GM18951 (cell line): ENCODE data around the gene MCCC2.
"Not testable (repeated sequence)": the region's sequence is repeated elsewhere in the genome, so short reads cannot be mapped to it uniquely, and the experiment has no call there.

Source experiments
- POLR2A ChIP-seq: IDR thresholded peaks from 4 replicates; pipeline ENCODE4 v1.6.1; 2011; ENCODE audit warnings: mild to moderate bottlenecking; ENCODE audit not compliant: insufficient read length, insufficient read depth; ENCODE audit errors: extremely low read depth
- in situ Hi-C: fragments of 300-500 bp; cut with MboI; formaldehyde crosslinking; loops from one replicate; pipeline ENCODE4 v1.12.0; 2022; ENCODE audit warnings: low sequenced_read_pairs, mixed read lengths, inconsistent platforms; ENCODE audit not compliant: unreplicated experiment

MCCC2 gene

DNA sequence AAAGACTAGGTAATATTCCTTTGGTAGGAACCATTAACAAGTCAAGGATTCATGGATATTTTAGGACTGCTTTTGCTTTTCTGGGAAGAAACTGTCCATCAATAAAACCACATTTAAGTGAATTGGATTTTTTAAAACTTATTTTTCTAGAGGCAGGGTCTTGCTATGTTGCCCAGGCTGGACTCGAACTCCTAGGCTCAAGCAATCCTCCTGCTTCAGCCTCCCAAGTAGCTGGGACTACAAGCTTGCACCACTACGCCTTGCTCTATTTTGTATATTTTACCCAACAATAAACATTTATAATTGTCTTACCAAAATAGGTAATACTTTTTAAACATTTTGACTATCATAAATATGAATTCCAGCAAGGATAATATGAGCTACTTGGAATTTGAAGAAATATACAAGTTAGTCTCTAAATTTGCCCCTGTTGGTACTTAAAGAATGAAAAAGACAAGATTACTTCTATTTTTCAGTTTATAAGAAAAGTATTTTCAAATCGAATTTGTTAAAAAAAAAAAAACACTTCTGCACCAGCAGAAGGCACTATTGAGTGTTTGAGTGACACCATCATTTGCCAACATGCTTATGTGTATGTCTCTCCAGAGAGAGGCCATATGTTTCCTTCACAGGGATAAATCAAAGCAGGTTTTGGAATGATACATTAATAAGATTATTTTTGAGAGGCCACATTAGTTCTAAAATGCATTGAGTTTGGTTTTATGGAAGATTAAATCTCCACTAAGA lies 71.9 kb downstream of the MCCC2 start:
- no peak for TF ChIP-seq POLR2A
- in situ Hi-C loops, result no loop called here

GRCh38 chr5:71662381-71662780 lies 75.2 kb downstream of the MCCC2 start:
- no peak for TF ChIP-seq POLR2A
- in situ Hi-C loops, result no loop called here

DNA sequence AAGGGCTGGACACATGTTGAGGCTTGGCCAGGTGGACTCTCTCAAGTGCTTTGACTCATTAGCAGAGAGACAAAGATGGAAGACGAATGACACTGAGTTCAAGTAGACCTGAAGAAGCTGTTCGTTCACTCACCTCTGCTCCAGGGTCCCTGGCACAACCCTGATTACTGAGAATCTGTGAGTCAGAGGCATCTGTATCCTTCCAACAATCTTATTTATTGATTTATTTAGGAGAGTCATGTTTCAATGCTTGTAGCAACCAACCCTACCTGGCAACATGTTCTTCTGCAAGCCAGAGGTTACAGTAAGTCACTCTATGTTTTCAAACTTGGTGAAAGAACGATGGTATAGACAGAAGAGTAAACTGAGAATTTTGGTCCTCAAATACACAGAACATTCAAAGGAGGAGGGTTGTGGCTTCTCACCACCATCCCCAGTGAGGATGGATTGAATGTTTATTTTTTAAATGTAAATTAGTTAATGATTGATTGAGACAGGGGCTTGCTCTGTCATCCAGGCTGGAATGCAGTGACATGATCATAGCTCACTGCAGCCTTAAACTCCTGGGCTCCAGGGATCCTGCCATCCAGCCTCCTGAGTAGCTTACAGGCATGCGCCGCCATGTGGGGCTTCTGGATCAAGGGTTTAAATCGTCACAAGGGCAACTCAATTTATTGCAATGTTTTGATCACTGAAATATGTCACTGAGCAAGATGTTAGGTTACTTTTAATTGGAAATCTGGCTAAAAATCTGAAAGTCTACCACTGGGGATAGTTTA lies 76.2 kb downstream of the MCCC2 start:
- in situ Hi-C loops, result no loop called here
- TF ChIP-seq POLR2A, result no peak

- in situ Hi-C loops, result not testable (repeated sequence)
Observed at GRCh38 chr5:71664615-71665014, 77.5 kb downstream of the MCCC2 start.

DNA sequence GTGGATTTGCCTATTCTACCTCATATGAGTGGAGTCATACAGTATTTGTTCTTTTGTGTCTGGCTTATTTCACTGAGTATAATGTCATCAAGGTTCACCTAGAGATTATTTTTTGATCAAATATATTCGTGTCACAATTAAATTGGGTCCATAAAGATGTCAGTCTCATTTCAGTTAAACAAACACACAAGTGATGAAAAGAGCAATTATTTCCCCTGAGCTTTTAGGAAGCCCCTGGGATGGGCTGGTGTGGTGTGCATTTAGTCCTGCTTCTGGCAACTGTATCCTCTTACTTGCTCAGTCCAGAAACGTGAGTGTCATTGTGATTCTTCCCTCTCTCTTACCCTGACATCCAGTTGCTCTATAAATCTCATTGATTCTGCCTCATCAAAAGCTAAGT lies 79.2 kb downstream of the MCCC2 start:
- TF ChIP-seq POLR2A, result no peak
- in situ Hi-C loops, result no loop called here

GRCh38 chr5:71677977-71678376 lies 90.8 kb downstream of the MCCC2 start:
- in situ Hi-C loops, result no loop called here

DNA sequence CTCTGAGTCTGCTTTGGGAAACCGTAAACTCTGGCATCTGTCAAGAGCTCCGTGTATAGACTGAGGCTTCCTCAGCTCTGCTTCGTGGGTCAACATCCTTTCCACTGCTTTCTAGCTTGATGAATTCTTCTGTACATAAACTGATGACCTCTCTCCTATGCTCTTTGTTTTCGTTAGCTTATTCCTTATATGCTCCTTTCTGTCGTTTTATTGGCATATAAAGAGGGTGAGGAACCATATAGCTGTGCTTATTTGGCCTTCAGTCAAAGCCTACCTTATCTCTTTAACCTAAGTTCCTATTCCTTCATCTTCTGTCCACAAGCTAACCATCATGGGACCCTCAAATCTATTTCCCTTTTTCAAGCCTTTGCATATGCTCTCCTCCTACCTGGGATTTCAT lies 92.6 kb downstream of the MCCC2 start:
- TF ChIP-seq POLR2A, result no peak
- in situ Hi-C loops, result no loop called here

More at GRCh38 chr5:71677977-71678376, 90.8 kb downstream of the MCCC2 start:
- no peak for TF ChIP-seq POLR2A

GRCh38 chr5:71680510-71680909 lies 93.4 kb downstream of the MCCC2 start:
- no peak for TF ChIP-seq POLR2A
- in situ Hi-C loops, result no loop called here

DNA sequence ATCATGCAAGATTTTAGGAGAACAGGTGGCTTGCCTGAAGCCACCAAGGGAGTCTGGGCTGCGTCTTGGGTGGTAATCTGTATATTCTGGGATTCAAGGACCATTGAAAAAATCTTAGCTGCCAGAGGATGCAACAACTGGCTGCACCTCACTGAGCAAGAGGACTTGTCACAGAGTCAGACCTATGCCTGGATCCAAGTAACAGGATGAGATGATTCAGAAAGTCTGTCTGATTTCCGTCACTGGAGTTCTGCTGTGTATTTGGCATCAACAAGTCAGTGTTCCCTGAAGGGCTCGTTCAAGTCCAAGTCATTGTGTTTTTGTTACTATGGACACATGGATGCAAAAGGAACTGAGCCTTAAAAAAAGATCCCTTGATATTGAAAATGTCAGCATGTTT lies 94.2 kb downstream of the MCCC2 start:
- in situ Hi-C loops, result no loop called here
- TF ChIP-seq POLR2A, result no peak

DNA sequence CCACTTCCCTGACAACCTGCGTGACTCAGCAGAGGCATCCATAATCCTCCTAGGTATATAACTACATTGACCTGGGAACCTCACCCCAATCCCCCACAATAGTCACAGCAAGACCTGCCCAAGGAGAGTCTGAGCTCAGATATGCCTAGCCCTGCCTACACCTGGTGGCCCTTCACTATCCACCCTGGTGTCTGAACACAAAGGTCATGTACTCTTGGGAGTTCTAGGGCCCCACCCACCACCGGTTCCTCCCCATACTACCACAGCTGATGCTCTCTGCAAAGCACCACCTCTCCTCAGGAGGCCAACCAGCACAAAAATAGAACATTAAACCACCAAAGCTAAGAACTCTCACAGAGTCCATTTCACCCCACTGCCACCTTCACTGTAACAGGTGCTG lies 97.2 kb downstream of the MCCC2 start:
- in situ Hi-C loops, result no loop called here
- TF ChIP-seq POLR2A, result no peak

DNA sequence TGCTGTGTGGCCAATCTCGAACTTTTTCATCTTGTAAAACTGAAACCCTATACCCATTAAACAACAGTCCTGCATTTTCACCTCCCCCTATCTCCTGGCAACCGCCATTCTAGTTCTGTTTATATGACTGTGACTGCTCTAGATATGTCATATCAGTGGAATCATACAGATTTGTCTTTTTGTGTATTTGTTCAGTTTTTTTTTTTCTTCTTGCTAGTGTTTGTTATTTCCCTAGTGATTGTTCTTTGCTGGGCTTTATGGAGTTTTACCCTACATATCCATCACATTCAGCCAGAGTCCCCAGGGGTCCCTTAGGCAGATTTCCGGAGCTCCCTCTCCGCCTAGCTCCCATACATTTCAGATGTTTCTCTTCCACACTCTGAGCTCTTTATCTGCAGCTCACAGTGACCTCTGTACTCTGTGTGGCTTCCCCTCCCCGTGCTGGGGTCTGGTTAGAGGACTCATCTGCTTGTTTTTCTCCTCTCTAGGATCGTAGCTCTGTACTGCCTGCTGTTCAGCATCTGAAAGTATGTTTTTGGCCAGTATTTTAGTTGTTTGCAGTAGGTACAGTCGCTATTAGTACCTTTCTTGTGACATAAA lies 106.8 kb downstream of the MCCC2 start:
- in situ Hi-C loops, result no loop called here
- no peak for TF ChIP-seq POLR2A

DNA sequence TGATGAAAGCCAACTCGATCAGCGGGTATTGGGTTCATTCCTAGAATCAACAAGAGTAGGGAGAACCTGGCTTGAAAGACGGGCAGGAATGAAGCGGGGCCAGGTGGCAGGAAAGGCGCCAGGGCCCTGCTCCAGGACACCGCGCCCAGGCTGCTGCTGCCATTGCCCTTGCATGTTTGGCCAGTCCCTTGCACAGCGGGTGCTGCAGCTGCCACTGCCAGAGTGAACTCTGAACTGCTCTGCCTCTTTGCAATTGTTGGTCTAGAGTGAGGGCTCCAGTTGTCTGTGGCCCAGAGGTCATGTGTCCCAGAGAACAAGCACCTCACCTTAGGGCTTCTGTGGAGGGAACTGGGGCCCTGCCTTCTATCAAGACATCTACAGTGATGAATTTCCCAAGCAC lies 107.9 kb downstream of the MCCC2 start:
- TF ChIP-seq POLR2A, result no peak
- in situ Hi-C loops, result no loop called here

DNA sequence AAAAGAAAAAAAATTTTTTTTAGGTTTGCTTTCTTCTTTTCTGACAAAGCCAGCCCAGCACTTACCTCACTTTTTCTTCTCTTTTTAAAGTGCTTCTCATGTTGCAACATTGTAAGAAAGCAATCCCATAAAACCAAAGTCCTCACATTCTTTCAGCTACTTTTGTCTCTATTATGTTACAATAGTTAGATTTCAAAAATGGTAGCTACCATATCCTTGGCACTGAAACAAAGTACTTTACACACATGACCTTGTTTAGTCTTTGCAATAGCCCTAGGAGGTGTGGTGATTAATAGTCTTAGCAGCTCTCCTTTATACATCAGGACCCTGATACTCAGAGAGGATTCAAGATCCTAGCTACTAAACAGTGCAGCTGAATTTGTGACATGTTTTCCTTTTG lies 108.5 kb downstream of the MCCC2 start:
- no peak for TF ChIP-seq POLR2A
- in situ Hi-C loops, result no loop called here

DNA sequence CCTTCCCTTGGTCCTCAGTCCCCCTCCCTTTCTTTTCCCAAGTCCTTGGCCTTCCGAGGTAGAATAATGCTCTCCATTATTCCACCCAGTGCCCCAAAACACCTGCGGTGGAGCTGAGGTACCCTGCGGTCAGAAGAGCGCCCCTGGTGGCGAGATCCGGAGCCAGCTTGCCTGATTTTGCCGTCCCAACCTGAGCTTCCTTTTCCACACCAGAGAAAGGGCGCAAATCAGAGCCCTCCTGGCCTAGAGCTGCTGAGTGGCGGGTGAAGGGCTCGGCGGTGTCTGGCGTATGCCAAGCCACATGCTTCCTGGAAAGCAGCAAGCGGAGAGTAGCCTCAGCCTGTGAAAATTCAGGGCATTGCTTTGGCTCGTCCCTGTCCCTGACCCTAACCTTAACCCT lies 110.8 kb downstream of the MCCC2 start:
- in situ Hi-C loops, result no loop called here
- TF ChIP-seq POLR2A, result no peak
